A172 (cell line): ENCODE results near the gene GPR180. TPM values are rescaled to one million over a fixed set of nuclear protein-coding genes. Genes with fewer than 3 reads are reported as not detected.
A peak's percentile ranks its signal among the peaks of the same experiment; 100 is the strongest.

ENCODE experiments used
- DNase-seq: peaks from one replicate; pipeline ENCODE4 v3.0.0-alpha.2; 2015; ENCODE audit warnings: low spot score
- total RNA-seq: library from RNA; depleted of rRNA; stranded (reverse); fragments of >200 nt; shearing (Covaris generic); gene quantifications from 2 replicates; pipeline ENCODE4 v1.2.3, GENCODE V29; 2014; rRNA removed

The GPR180 gene
- total RNA-seq, result 14.8 and 16.3 TPM in 2 replicates

DNA sequence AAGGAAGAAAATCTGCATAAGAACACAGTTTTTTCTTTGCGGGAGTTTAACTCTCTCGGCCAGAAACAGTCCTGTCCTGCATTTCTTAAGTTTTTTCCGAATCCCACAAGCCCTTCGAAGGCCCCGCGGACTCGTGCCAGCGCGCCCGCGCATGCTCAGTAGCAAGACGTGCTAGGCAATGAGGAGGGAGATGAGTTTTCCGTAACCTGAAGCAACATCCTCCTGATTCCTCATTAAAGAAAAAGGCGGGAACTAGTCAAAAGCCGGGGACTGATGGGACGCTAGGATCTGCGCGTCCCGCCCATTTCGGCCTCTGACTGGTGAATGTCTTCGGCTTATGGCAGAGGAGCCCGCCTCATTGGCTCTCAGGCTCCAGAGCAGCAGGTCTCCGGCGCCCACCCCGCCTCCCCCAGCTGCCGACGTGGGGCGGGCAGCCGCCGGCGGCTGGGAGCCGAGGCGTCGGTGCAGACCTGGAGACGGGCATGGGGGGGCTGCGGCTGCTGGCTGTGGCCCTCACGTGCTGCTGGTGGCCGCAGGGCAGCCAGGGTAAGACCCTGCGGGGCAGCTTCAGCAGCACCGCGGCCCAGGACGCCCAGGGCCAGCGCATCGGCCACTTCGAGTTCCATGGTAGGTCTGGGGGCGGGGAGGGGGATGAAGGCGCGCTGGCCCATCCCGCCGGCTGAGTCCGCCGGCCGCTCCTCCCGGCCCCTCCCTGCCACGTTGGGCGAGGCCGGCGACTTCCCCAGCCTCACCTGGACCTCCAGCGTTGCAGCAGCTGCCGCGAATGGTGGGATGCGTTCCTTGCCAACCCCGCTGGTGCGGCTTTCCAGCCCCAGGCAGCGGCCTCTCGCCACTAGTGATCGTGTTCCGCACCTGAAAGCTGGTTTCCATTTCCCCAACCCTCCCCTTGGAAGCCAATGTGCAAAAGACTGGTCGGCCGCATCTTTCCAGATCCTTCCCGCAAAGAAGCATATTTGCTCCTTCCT, at the start of gene GPR180:
GPR180 (plus strand) TSS at position 412 of the 986 bp plus-strand sequence; CDS start at position 483, 71 bp downstream.
- DNase-seq, result peak; percentile 100

DNA sequence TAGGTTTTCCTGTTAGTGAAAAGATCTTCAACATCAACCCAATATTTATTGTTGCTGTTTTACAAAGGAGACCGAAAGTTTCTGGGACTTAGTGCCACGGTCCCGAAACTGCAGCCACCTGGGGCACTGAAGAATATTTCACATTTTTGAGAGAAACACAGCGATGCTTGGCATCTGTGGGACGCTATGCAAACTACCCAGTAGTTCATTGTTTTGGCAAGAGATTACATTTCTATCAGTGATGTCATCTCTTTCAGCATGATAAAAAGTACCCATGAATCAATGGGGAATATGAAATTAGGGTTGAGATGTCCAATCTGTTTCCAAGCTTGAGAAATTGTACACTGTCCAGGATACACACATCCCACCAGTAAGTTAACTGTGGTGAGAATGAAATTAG, 49.6 kb upstream of the GPR180 start:
- DNase-seq, result no peak

DNA sequence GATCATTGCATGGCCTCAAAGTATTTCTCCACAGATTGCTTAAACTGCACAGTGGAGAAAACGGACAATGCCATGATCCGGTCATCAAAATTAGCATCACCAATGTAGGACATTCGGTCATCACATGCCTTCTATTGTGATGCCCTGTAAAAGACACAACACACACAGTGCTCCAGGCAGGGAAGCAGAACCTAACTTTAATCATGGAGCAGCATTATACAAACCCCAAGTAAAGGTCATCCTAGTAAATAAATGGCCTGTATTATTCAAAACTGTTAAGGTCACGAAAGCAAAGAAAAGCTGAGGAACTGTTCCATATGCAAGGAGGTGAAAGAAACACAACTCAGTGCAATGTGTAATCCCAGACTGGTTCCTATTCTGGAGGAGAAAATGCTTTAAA, 47.9 kb upstream of the GPR180 start:
- DNase-seq, result no peak

DNA sequence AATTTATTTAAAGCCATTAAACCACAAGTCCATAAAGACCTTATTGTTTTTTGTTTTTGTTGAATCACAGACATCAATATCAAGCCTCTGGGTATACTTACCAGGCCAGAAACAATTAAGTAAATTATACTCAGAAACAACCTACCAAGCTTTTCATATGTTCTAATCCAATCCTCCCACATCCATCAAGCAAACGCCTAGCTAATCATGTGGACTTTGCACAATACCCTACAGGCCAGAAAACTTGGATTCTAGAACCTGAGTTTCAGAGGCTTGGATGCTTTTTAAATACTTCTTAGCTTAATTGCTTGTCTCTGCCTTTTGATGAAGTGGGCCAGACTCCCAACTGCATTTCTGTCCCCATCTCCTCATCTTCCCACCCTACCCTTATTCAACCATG, 45.6 kb upstream of the GPR180 start:
- no peak for DNase-seq

DNA sequence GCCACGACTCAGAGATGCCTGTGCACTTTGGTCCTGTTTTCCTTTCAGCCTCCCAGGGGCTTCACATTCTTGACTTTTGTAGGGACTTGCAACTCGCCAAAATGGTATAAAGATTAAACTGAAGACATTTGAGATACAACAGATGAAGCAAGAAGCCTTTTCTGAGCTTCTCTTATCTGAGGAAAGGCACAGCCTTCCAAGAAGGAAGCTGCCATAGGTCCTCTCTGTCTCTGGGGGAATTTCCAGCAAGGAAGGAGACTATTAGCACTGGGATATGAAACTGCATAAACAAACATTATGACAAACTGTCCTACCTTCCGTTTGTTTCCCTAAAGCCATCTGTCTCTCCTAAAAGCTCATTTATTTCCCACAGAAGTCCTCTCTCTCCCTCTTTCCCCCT, 45.0 kb upstream of the GPR180 start:
- DNase-seq, result no peak

DNA sequence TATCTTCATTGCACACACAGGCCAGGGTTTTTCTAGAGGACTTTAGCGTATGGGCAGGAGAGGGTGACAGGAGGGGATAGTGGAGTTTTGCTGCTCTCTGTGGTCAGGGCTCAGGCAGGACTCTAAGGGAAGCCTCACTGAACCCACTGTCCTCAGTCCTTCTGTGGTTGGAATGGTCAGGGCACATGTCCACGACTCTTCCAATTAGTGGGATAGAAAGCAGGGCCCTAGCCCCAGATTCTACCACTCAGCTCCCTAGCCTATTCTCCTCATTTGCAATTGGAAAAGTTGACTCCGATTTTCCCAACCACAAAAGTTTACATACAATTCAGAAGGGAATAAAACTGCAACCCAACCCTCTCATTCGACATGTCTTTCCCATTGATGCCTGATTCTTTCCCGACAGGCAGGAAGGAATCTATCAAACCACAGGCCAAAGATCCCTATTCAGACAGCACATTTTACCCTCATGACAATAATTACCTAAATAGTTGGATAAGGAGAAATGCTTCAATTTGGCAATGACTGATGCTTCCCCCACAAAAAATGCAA, 43.9 kb upstream of the GPR180 start:
- no peak for DNase-seq

DNA sequence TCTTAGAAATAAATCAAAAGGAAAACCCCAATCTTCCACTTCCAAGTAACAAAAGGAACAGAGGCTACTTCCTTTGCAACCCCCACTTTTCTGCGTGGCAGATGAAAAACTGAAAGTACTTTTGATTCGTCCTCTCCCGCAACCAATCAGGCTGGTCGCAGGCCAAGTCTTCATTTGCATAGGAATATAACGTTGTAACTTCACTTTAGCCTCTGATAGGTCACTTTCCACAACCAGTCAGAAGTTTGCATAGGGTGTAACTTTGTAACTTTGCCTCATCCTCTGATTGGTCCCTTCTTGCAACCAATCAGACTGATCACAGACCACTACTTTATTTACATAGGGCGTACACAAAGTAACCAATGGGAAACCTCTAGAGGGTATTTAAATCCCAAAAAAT, 42.9 kb upstream of the GPR180 start:
- peak; percentile 42 for DNase-seq

DNA sequence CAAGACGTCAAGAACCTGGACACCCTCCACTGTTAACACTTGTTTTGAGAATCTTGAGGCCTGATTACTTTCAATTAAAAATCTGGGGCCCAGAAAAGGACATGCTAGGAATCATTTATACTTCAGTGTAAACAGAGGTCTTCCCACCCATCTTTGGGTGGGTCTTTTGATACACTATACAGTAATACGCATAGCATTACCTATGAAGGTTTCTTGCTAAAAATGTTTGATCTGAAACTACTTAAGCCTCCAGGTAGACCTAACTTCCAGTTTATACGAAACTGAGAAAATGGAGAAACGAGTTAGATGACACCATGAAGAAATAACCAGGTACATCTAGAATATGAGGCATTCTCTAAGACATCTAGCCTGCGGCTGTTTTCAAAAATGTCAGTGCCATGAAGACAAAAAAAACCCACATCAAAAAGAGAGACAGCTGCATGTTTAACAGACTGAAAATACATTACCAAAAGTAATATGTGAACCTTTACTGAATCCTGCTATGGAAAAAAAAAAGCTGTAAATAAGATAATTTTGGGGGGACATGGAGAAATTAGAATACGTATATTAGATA, 42.3 kb upstream of the GPR180 start:
- no peak for DNase-seq

DNA sequence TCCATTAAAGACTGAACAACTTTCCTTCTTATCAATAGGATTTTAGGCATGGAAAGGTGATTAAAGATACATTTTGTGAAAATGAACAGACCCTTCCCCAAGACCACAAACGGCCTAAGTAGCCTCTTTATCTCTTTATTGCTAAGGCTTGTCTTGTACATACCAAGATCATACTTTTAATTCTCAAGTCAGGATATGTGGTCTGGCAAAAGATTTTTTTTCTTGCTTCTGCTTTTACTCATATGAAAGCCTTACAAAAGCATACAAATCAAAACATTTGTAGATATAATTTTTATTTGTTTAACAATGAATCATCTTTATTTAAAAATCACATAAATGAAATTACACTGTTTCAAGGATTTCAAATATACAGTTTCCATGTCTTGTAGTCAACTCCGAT, 41.5 kb upstream of the GPR180 start:
- DNase-seq, result no peak

DNA sequence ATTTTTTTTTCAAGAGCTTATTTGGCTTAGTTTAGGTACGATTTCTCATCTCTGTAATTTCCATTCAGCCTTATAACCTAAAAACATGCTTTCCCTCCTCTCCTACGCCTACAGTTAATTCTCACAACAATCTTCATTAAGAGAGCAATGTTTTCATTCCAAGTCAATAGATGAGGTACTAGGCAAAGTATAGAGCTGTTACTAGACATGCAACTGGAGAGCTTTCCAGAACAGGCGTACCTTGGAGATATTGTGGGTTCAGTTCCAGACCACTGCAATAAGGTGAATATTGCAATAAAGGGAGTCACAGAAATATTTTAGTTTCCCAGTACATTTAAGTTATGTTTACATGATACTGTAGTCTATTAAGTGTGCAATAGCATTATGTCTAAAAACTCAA, 40.5 kb upstream of the GPR180 start:
- no peak for DNase-seq

DNA sequence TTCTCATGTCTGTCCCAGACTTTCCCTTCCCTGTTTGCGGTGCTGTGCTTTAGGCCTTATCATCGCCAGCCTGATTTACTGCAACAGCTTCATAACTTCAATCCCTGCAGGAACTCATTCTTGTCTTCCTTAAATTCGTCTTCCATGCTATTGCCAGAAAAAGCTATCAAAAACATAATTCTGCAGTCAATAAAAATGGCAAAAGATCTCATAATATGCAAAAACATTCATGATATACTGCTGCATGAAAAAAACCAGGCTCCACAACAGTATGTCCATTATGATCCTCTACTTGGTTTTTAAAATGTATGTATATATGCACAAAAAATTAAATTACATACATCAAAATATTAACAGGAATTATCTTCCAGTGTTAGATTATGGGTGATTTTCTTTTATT, 34.1 kb upstream of the GPR180 start:
- DNase-seq, result no peak

DNA sequence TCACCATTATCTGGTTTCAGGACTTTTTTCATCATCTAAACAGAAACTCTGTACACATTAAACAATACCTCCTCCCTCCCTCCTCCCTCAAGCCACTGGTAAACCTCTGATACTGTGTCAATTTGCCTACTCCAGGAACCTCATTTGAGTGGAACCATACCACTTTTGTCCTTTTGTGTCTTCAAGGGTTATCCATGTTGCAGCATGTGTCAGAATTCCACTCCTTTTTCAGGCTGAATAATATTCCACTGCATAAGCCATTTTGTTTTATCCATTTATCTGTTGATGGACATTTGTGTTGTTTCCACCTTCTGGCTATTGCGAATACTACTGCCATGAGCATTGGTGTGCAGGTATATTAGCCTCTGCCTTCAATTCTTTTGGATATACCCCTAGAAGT, 33.2 kb upstream of the GPR180 start:
- no peak for DNase-seq

DNA sequence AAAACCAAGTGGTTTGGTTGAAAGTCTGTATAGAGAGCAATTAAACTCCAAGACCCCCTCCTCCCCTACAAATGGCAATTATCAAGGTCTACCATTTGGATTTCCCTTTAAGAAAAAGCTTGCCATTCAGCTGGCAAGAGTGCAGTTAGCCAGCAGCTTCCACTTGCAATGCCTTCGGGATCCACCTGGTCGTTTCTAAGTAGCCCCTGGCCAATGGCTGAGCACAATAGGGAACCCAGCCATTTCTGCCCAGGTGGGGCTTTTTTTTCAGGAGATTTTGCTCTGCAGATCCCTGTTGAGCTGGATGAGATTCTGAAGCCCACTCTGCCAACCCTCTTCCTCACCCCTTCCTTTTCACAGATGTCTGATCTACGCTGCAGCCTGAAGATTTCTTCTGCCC, 32.0 kb upstream of the GPR180 start:
- DNase-seq, result no peak

DNA sequence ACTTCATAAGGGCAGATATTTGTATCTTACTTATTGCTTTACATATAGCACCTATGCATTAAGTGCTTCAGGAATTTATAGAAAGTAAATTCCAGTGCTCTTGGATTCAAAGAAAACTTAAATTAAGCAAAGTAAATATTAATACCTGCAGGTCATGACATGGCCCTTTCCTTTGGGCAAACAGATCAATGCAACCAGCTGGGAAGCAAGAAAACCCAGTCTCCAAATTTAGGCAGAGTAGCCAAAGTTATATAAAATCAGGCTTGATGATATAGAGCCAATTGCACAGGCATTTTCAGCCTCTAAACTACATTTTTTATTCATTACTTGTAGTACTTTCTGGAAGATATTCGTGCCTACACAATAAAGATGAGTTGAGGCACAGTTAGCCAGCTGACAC, 22.6 kb upstream of the GPR180 start:
- no peak for DNase-seq

DNA sequence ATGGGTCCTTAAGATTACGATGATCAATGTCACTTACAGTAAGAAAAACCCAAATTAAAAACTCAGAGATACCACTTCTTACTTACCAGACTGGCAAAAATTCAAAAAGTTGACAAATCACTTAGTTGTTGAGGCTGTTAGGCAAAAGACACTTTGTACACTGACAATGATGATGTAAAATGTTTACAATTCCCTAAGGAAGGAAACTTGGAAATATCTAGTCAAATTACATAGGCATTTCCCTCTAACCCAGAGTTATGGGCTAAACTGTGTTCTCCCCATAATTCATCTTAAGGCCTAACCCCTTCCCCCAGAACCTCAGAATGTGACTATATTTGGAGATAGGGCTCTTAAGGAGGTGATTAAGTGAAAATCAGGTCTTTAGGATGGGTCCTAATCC, 17.7 kb upstream of the GPR180 start:
- DNase-seq, result no peak

DNA sequence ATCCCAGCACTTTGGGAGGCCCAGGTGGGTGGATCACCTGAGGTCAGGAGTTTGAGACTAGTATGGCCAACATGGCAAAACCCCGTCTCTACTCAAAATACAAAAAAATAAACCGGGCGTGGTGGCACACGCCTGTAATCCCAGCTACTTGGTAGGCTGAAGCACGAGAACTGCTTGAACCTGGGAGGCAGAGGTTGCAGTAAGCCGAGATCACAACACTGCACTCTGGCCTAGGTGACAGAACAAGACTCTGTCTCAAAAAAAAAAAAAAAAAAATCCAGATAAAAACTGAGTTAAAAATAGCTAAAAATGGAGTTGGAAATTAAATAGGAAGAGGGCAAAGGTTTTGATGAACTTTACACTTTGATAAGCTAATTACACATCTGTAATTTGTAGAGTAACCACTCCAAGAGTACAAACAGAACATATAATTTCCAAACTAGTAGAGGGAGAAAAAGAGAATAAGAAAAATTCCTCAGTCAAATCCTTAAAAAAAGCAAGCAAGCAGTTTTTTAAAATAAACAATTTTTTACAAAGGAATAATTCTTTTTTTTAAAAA, 16.0 kb upstream of the GPR180 start:
- no peak for DNase-seq

DNA sequence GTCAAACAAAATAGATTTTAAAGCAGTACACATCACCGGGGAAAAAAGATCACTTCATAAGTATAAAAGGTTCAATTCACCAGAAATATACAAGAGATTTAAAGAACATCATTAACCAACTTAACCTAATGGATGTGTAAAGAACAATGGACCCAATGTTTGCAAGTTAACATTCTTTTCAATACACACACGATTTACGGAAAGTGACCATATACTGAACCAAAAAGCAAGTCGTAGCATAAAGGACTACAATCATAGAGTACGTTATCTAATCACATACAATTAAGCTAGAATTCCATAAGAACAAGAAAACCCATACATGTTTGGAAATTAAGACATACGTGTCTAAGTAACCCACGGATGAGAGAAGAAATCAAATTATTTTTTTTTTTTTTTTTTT, 15.3 kb upstream of the GPR180 start:
- DNase-seq, result no peak

DNA sequence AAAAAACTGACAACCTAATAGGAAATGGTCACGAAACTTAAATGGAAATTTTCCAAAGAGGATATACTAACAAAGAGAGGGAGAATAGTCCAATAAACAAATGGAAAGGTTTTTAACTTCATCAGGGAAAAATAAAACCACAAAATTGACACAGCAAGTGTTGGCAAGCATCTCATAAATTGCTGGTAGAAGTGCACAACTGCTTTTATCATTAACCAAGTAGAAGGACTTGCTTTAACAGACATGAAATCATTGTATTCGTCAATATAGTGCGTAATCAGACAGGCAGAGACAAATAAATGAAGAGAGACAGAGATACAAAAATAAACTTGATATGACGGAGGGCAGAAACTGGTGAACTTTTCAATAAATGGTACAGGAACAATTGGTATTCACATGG, 13.1 kb upstream of the GPR180 start:
- DNase-seq, result no peak

DNA sequence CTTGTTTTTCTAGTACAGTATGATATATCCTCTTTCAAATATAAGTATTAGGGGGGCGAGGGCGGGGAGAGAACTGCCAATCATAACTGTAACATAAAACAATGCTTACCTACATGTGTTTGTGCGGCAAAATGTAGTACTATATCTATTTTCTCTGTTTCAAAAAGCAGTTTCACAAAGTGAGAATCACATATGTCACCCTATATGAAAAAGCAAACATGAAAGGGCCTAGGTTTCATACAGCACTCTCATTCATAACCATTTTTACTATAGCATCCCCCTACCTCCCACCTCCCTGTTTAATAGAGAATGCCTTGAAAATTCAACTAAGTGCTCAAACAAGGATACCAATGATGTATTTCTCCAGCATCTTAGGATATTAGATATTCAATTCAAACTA, 10.9 kb upstream of the GPR180 start:
- no peak for DNase-seq

DNA sequence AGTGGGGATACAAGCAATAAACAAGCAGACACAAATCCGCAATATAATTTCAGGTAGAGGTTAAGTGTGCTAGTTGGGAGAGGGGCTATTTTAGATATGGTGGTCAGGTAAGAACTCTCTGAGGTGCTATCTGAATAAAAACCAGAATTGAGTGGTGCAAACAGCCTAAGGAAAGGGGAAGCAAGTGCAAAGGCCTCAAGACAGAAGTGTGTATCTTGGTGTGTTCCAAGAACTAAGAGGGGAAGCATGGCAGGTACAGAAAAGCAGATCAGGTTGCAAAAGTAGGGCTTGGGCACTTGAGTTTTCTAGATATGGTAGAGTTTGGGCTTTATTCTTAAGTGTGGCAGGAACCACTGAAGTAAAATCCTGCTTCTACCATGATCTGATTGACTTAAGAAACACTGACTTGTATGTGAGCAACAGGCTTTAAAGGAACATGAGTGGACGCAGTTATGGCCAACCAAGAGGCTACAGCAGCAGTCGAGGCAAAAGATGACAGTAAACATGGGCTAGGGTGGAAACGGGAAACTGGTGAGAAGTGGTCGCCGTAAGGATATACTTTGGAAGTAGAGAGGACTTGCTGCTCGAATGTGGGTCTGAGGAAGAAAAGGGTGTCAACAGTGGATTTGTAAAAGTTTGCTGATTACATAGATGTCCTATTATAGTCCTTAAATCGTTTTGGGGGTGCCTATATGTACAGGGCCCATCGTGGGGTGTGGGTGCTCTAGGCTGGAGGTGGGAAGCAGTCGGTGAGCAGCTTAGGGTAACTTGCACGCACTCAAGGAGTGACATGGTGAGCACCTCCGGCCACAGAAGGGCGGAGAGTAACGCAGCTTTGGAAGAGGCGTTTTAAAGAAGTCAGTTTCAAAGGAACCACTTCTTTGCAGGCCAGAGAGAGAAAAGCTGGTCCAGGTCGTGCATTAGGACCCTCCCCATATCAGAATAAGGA, 6.4 kb upstream of the GPR180 start:
- peak; percentile 27 for DNase-seq

DNA sequence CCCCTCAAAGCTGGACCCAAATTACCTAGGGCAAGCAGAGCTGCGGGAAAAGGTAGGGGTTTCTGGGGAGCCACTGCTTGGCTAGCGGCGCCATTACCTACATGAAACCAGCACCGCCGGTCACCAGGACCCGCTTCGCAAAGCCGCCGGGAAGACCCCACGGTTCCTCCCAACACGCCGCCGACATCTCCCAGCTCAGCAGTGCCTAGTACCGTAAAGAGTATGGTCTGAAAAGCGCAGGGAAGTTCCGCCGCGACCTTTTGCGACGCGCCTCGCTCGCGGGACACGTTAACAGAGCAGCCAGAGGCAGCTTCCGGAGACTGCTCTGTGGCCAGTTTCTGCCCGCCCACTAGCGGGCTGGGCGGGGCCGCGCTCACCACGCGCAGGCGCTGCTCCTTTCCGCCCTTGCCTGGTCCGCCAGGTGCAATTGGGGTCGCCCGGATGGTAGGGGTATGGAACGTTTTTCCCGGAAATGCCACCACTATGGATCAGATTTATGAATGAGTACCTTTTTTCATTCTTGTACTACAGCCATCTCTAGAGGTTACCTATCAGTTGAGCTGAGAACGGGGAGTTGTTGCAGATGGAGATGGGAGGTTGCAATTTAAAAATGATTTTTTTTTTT, 5.6 kb upstream of the GPR180 start, which contains the start of gene TGDS:
TGDS (minus strand) TSS at position 203 of the 625 bp plus-strand sequence; CDS start at position 187, 16 bp downstream.
- DNase-seq, result peak; percentile 90
